ENCODE measurements around the gene KDM4C.

GRCh38 chr9:6956879-6957278 lies 199.1 kb downstream of the KDM4C start:
- TF ChIP-seq POLR2A (IDR thresholded peaks at IDR 0.05): no peak
- TF ChIP-seq CTCF (IDR thresholded peaks at IDR 0.05): no peak
- no peak for TF ChIP-seq POLR2AphosphoS5 (IDR thresholded peaks at IDR 0.05)
- no peak for TF ChIP-seq EP300 (IDR thresholded peaks at IDR 0.05)
